ENCODE data around the gene FZD7. TPM values are rescaled to one million over a fixed set of nuclear protein-coding genes. Genes with fewer than 3 reads are reported as not detected.

The FZD7 gene
- total and polyA plus RNA-seq, 9 of the 15 experiments (the other 6 are each of a cell fraction or from before 2014, with no cell fraction given): 0.11 to 2.4 (median 0.69) TPM

- intact Hi-C loops (cut with micrococcal nuclease) (no loop called here), in situ Hi-C loops (cut with MboI) (no loop called here)
- ChIA-PET POLR2A (interaction anchor here (0.9 to 1.3 kb wide), 2 partner anchors 30 to 33 kb away, joined by 3 read pairs; no protein-coding TSS in a partner anchor), CTCF (ENCODE audit: low intra/inter-chr PET ratio) (no interaction called here)
- Histone ChIP-seq H3K4me1 (replicated peaks in 1 of 2; ENCODE audit: control insufficient read depth in 2 of 2, insufficient read depth in 2 of 2, low read length in 2 of 2) (no peaks in the 10 kb centered on the region), H3K79me2 (ENCODE audit: control insufficient read depth, insufficient read depth, low read length) (no peaks in the 10 kb centered on the region), H2AFZ (ENCODE audit: low read depth, low read length) (no peak overlapping the region), H3K36me3 (ENCODE audit: control insufficient read depth, insufficient read depth, low read length) (no peaks in the 10 kb centered on the region), H3K27me3 (ENCODE audit: control insufficient read depth in 2 of 2, insufficient read depth in 2 of 2, low read length in 2 of 2) (peaks cover 4 to 15% of the 10 kb centered on the region in 2 experiments; a peak in 2 of 5 replicates), H4K20me1 (replicated peaks; ENCODE audit: control insufficient read depth, insufficient read depth, low read length) (no peaks in the 10 kb centered on the region), H3K9ac (ENCODE audit: insufficient read depth in 1 of 2, low read depth in 2 of 2, low read length in 2 of 2) (no peak overlapping the region), H3K4me2 (ENCODE audit: insufficient read depth, low read length) (no peak overlapping the region), H3K9me3 (replicated peaks; ENCODE audit: control insufficient read depth, insufficient read depth, low read depth, low read length) (no peaks in the 10 kb centered on the region), H3K4me3 (no peak overlapping the region), H3K27ac (ENCODE audit: extremely low read depth, low read depth, low read length) (no peak overlapping the region), H3K9me1 (ENCODE audit: control insufficient read depth, insufficient read depth, low read length) (no peaks in the 10 kb centered on the region)
- TF ChIP-seq ZNF121 (CRISPR knock-in tag; conservative IDR thresholded peaks at IDR 0.05) (peak; percentile 21; the same call in 1 of the 2 replicates), PREB (CRISPR knock-in tag; IDR thresholded peaks at IDR 0.05) (no peak), ZBTB17 (CRISPR knock-in tag; IDR thresholded peaks at IDR 0.05) (no peak), THRAP3 (IDR thresholded peaks at IDR 0.05; ENCODE audit: borderline replicate concordance) (no peak), SRSF7 (optimal IDR thresholded peaks at IDR 0.05; ENCODE audit: low read depth, low read length) (no peak), YY1 (IDR thresholded peaks at IDR 0.05; ENCODE audit: borderline replicate concordance in 1 of 3, control insufficient read depth in 1 of 3, extremely low read depth in 1 of 3, insufficient read depth in 3 of 3, insufficient read length in 1 of 3, insufficient replicate concordance in 2 of 3, low read depth in 1 of 3, low read length in 2 of 3) (no peak)
- TF ChIP-seq, protein P1, sequence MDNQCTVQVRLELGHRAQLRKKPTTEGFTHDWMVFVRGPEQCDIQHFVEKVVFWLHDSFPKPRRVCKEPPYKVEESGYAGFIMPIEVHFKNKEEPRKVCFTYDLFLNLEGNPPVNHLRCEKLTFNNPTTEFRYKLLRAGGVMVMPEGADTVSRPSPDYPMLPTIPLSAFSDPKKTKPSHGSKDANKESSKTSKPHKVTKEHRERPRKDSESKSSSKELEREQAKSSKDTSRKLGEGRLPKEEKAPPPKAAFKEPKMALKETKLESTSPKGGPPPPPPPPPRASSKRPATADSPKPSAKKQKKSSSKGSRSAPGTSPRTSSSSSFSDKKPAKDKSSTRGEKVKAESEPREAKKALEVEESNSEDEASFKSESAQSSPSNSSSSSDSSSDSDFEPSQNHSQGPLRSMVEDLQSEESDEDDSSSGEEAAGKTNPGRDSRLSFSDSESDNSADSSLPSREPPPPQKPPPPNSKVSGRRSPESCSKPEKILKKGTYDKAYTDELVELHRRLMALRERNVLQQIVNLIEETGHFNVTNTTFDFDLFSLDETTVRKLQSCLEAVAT (IDR thresholded peaks at IDR 0.05): no peak
- FAIRE-seq (no peak), DNase-seq (ENCODE audit: extremely low read depth in 1 of 4, low spot score in 3 of 4) (no peak), ATAC-seq (no peak)
- no TSS peak for BruUV-seq (replicated peaks)
- 24% methylated on average over 2 of the region's 2 CpGs for WGBS (ENCODE audit: insufficient coverage, low coverage, missing lambda C conversion rate)
These were observed 43.6 kb upstream of the FZD7 start for GRCh38 chr2:201990069-201990468.

Measured in K562 (cell line).